Stimulated activated CD4-positive, alpha-beta T cell treated with anti-CD3 and anti-CD28 coated beads, TNF-alpha, amount 100 ng/mL, for 4 hours (primary cell): ENCODE data around the gene CDK5RAP2.
"Not testable (repeated sequence)": the region's sequence is repeated elsewhere in the genome, so short reads cannot be mapped to it uniquely, and the experiment has no call there.

ENCODE experiments used
- DNase-seq, 3 experiments: peaks; one replicate each; pipeline ENCODE4 v3.0.0-alpha.2; 2020; ENCODE audit warnings: low read depth in 3 of 3

Gene CDK5RAP2

GRCh38 chr9:120473608-120474007 lies 106.4 kb downstream of the CDK5RAP2 start:
- DNase-seq, result no peak

GRCh38 chr9:120465685-120466407 lies 114.1 kb downstream of the CDK5RAP2 start:
- no peak for DNase-seq

- no peak for DNase-seq
Observed at GRCh38 chr9:120464887-120465421, 115.0 kb downstream of the CDK5RAP2 start.

GRCh38 chr9:120464176-120464886 lies 115.6 kb downstream of the CDK5RAP2 start:
- no peak for DNase-seq

GRCh38 chr9:120463765-120464164 lies 116.2 kb downstream of the CDK5RAP2 start:
- no peak for DNase-seq

GRCh38 chr9:120461677-120462076 lies 118.3 kb downstream of the CDK5RAP2 start:
- DNase-seq, result not testable (repeated sequence)

GRCh38 chr9:120456218-120456617 lies 123.7 kb downstream of the CDK5RAP2 start:
- no peak for DNase-seq

- DNase-seq, result no peak
Observed at GRCh38 chr9:120454467-120454866, 125.5 kb downstream of the CDK5RAP2 start.

GRCh38 chr9:120453792-120454191 lies 126.2 kb downstream of the CDK5RAP2 start:
- DNase-seq, result no peak

GRCh38 chr9:120452631-120453030 lies 127.3 kb downstream of the CDK5RAP2 start:
- no peak for DNase-seq

GRCh38 chr9:120450916-120451315 lies 129.1 kb downstream of the CDK5RAP2 start:
- DNase-seq, result no peak

GRCh38 chr9:120449566-120449965 lies 130.4 kb downstream of the CDK5RAP2 start:
- no peak for DNase-seq

GRCh38 chr9:120447959-120448500 lies 131.9 kb downstream of the CDK5RAP2 start:
- DNase-seq, result no peak

GRCh38 chr9:120446671-120447070 lies 133.3 kb downstream of the CDK5RAP2 start:
- DNase-seq, result no peak

GRCh38 chr9:120443976-120444375 lies 136.0 kb downstream of the CDK5RAP2 start:
- no peak for DNase-seq

GRCh38 chr9:120443489-120443888 lies 136.5 kb downstream of the CDK5RAP2 start:
- DNase-seq, result no peak

GRCh38 chr9:120442308-120442995 lies 137.5 kb downstream of the CDK5RAP2 start:
- no peak for DNase-seq

- DNase-seq, result no peak
Observed at GRCh38 chr9:120441426-120442307, 138.3 kb downstream of the CDK5RAP2 start.

GRCh38 chr9:120440791-120441190 lies 139.2 kb downstream of the CDK5RAP2 start:
- DNase-seq, result no peak

- no peak for DNase-seq
Observed at GRCh38 chr9:120439926-120440325, 140.0 kb downstream of the CDK5RAP2 start.
